IPS-15b (cell line): ENCODE results near the gene PTPRN2.

Experiments
- H3K27me3 ChIP-seq: one replicate; pipeline ENCODE4 v1.6.1; 2013; ENCODE audit warnings: low read length; ENCODE audit not compliant: control insufficient read depth, insufficient read depth
- H3K36me3 ChIP-seq: one replicate; pipeline ENCODE4 v1.6.1; 2013; ENCODE audit warnings: low read length; ENCODE audit not compliant: control insufficient read depth, insufficient read depth
- H3K4me1 ChIP-seq: one replicate; pipeline ENCODE4 v1.6.1; 2013; ENCODE audit warnings: mild to moderate bottlenecking, low read length; ENCODE audit not compliant: control insufficient read depth, insufficient read depth
- H3K4me3 ChIP-seq: one replicate; pipeline ENCODE4 v1.5.1; 2013; ENCODE audit warnings: low read depth, low read length
- H3K9ac ChIP-seq: one replicate; pipeline ENCODE4 v1.6.1; 2013; ENCODE audit warnings: low read depth, mild to moderate bottlenecking, low read length
- H3K9me3 ChIP-seq: one replicate; pipeline ENCODE4 v1.6.1; 2013; ENCODE audit warnings: mild to moderate bottlenecking, low read length; ENCODE audit not compliant: control insufficient read depth, insufficient read depth

The PTPRN2 gene

DNA sequence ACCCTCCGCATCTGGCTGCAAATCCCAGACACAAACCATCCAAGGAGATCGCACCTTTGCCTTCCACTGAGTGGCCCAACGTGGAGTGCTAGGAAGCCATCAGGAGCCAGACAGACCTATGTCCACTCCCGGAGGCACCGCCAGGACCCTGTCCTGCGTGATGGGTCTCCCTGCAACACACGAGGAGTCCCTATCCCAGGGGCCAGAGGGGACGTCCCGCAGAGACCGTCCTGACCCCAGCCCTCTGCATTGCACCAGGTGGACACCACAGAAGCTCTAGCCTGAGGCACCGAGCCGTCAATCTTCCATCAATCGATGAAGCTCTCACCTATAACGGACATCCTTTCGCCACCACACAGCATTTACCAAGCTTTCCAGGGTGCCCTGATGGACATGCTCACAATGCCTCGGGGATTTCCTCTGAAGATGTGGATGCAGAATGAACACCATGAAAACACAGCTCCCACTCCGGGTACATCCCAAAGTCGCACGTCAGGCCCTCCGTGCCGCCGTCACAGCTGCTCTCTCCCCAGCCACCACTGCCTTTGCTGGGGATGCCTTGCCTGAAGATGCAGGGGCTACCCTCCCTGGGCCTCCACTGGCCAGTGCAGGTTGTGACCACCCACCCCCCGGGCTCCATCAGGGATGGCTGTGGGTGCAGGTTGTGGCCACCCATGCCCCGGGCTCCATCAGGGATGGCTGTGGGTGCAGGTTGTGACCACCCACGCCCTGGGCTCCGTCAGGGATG is 54.1 kb downstream of the PTPRN2 start:
- Histone ChIP-seq H3K9me3 (no peaks in the 10 kb centered on the region), H3K36me3 (no peaks in the 10 kb centered on the region), H3K9ac (no peak overlapping the region), H3K27me3 (no peaks in the 10 kb centered on the region), H3K4me1 (no peaks in the 10 kb centered on the region), H3K4me3 (no peak overlapping the region)

DNA sequence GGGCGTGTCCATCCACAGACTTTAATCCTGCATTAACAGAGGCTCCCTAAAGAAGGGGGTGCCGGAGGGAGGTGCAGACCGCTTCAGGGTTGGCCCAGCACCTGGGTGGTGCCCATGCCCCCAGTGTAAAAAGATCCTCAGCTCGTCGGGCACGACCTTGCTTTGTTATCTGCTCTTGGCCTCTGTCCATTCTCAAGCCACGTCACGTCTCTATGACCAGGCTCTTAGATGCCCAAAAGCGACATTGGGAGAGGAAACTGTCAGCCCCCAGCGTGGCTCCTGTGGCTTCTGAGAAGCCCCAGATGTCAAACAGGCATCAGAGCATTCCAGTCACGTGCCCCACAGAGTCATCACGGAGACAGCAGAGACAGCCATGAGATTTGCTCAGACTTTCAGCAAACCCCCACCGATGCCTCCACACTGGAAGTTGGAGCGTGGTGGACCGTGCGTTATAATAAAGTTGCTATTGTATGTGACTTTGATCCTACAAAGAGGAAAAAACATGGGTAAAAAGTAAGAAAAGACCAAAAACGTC is 55.5 kb downstream of the PTPRN2 start:
- H3K4me1 ChIP-seq, result no peaks in the 10 kb centered on the region
- no peaks in the 10 kb centered on the region for H3K9me3 ChIP-seq
- no peak overlapping the region for H3K4me3 ChIP-seq
- no peak overlapping the region for H3K9ac ChIP-seq
- no peaks in the 10 kb centered on the region for H3K27me3 ChIP-seq
- H3K36me3 ChIP-seq, result no peaks in the 10 kb centered on the region

- H3K4me1 ChIP-seq, result no peaks in the 10 kb centered on the region
- no peak overlapping the region for H3K4me3 ChIP-seq
- H3K36me3 ChIP-seq, result no peaks in the 10 kb centered on the region
- H3K9me3 ChIP-seq, result no peaks in the 10 kb centered on the region
- H3K9ac ChIP-seq, result no peak overlapping the region
- no peaks in the 10 kb centered on the region for H3K27me3 ChIP-seq
Observed at GRCh38 chr7:158531661-158532060, 56.0 kb downstream of the PTPRN2 start.

DNA sequence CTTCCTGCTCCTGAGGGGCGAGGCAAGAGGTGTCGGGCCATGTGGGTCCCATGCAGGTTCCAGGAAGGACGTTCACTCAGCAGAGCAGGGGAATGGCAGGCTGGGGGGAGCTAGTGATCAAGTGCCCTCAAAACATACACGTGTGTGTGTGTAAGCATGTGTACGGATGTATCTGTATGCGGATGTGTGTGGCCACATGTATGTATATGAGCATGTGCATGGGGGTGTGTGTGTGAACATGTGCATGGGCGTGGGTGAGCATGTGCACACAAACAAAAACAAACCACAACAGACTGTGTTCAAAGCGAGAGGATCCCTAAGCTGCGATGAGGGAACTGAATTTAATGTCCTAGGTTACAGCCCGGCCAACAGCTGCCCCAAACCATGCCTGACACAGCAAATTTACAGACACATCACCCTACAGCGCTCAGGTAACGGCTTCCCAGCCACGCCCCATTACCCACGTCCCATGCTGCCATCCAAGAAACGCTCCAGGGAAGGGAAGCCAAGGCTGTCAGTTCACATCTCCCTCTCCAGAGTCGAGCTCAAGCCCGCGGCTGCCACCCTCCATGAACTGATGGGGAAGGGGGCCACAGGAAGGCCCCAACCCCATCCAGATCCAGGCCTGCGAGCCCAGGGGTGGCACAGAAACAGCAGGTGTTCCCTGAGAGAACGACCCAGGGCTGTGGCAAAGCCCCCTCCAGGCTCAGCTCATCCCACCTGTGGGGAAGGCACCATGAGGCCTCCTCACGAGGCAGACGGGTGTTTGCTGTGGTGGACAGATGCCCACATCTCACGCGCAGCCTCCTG is 56.6 kb downstream of the PTPRN2 start:
- Histone ChIP-seq H3K36me3 (no peaks in the 10 kb centered on the region), H3K9ac (no peak overlapping the region), H3K4me3 (no peak overlapping the region), H3K4me1 (no peaks in the 10 kb centered on the region), H3K9me3 (no peaks in the 10 kb centered on the region), H3K27me3 (no peaks in the 10 kb centered on the region)

DNA sequence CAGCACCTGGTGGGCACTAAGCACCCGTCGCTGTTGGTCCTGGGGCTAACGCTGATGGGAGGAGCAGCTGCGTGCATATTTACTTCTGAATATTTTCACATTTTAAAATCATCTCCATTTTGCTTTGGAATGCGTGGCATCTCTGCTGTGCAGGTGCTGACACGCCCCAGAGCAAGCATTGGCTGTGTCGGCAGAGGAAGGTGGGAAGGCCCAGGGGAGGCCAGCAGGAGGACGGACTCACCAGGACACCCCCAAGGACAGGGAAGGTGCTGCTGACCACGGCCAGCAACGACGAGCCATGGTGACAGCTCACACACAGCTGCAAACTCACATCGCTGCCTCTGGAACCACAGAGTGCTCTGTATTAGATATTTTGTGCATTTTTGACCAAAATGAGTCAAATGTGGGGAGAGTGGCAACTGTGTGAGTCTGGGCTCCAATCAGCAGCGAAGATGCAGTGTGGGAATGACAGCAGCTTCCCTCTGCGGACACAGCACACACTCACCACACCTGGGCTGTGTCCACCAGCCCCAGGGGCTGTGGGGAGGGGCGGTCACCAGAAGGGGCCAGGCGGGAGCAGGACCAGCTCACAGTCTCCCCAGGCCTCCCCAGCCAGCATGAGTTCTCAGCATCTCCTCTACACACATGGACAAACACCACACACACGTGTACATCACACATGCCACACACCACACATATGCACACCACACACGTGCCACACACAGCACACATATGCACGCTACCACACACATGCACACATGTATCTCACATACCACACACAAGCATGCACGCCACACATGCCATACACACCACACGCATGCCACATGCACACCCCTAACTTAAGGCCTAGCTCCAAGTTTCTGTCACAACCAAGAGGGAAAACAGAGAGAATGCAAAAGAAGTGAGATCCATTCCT is 58.2 kb downstream of the PTPRN2 start:
- H3K36me3 ChIP-seq, result no peaks in the 10 kb centered on the region
- no peak overlapping the region for H3K4me3 ChIP-seq
- H3K9ac ChIP-seq, result no peak overlapping the region
- H3K4me1 ChIP-seq, result no peaks in the 10 kb centered on the region
- H3K27me3 ChIP-seq, result no peaks in the 10 kb centered on the region
- H3K9me3 ChIP-seq, result no peaks in the 10 kb centered on the region

DNA sequence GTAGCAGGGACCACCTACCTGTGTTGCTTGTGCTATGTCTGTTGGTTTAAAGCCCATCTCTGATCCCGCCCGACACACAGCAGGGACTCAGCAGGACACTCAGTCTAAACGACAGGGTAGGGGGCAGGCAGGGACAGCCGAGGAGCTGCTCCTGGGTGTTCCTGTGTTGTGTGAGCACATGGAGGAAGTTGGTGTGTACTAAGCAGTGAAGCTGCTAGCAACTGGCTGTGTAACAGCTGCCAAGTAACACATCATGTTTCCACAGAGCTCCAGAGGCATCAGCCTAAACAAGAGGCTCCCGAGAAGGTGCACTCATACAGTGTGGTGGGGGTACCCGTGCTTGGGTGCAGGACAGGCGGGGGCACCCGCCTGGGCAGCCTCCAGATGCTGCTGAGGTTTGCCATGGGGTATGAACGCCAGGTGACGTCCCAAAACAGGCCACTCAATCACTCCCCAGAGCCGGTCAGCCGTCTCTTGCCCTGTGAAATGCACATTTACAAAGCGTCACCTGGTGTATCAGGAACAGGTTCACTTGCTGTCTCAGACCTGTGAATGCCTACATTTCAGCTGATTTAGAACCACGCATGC is 59.6 kb downstream of the PTPRN2 start:
- Histone ChIP-seq H3K4me3 (no peak overlapping the region), H3K9me3 (no peaks in the 10 kb centered on the region), H3K36me3 (no peaks in the 10 kb centered on the region), H3K4me1 (no peaks in the 10 kb centered on the region), H3K9ac (no peak overlapping the region), H3K27me3 (no peaks in the 10 kb centered on the region)

DNA sequence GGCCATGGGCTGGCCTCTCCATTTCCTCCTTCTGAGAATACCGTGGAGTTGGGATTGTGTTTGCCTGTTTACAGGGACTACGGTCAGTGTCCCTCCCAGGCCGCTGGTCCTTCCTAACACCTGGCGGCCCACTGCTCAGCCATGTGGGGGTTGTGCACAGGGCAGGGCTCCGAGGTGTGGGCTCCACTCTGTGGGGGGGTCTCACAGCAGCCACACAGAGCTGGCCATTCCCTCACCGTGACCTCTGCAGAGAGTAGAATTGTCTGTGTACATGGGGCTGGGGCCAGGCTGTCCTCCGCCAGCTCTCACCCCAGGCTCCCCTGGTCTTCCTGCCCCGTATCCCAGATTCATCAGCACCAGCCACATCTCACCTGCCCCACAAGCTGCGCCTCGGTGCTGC is 60.1 kb downstream of the PTPRN2 start:
- Histone ChIP-seq H3K9me3 (no peaks in the 10 kb centered on the region), H3K9ac (no peak overlapping the region), H3K4me3 (no peak overlapping the region), H3K27me3 (no peaks in the 10 kb centered on the region), H3K4me1 (no peaks in the 10 kb centered on the region), H3K36me3 (no peaks in the 10 kb centered on the region)

DNA sequence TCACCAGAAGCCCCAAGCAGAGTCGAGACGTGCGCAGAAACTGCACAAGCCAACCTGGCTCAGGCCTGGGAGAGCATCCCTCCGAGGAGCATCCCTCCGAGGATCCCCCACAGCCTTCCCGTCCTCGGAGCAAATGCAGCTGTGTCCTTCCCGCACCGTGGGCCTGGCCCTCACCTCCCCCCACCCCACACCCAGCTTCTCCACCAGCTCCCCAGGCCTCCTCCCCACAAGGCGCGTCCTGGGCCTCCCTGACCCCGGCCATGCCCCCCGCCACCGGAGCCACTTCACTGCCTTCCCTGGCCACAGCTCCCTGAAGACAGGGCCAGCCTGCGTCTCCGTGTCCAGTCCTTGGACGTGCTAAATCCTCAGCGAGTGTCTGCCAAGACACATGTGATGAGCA is 60.6 kb downstream of the PTPRN2 start:
- Histone ChIP-seq H3K9ac (no peak overlapping the region), H3K4me1 (no peaks in the 10 kb centered on the region), H3K36me3 (no peaks in the 10 kb centered on the region), H3K27me3 (no peaks in the 10 kb centered on the region), H3K4me3 (no peak overlapping the region), H3K9me3 (no peaks in the 10 kb centered on the region)

- H3K4me3 ChIP-seq, result no peak overlapping the region
- H3K9me3 ChIP-seq, result no peaks in the 10 kb centered on the region
- no peaks in the 10 kb centered on the region for H3K27me3 ChIP-seq
- H3K36me3 ChIP-seq, result no peaks in the 10 kb centered on the region
- H3K4me1 ChIP-seq, result no peaks in the 10 kb centered on the region
- no peak overlapping the region for H3K9ac ChIP-seq
Observed at GRCh38 chr7:158526531-158526930, 61.1 kb downstream of the PTPRN2 start.

DNA sequence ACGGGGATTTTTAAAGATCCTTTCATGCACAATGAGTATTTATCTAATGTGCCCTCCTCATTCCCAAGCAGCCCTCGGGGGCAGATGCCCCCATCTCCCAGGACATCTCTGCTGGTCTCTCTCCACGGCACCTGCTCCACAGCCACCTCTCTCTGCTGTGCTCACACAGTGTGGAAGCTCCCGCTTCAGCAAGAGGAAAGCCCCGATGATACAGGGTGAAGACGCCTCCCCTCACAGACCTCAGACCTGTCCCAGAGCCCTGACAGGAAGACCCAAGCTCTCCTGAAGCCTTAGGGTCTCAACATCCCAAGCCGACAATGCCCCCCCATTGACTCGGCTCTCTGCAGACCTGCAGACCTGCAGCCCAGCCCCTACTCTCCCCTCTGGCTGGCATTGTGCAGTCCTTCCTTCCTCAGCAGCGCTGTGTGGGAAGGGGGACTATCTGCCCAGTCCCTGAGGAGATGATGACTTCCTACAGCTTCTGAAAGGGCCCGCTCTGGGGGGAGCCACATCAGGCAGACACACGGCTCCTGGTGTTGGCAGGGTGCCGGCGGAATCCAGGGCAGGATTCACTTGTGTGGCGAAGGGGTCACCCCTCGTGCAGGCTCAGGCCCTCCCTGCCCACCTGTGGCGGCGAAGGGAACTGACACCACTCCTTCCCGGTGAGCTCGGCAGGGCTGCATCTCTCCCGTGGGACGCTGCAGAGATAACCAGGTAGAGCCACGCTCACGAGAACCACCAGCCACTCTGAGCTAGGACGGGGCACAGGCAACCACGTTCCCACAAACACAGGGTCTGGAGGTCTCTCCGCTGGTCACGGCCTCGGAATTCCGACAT is 61.8 kb downstream of the PTPRN2 start:
- Histone ChIP-seq H3K9me3 (no peaks in the 10 kb centered on the region), H3K4me3 (no peak overlapping the region), H3K9ac (no peak overlapping the region), H3K36me3 (no peaks in the 10 kb centered on the region), H3K4me1 (no peaks in the 10 kb centered on the region), H3K27me3 (no peaks in the 10 kb centered on the region)
